GM12892 (cell line): Measurements from ENCODE around the gene ZBTB6.

Experiments used
- POLR2A ChIP-seq: IDR thresholded peaks from 2 replicates; pipeline ENCODE4 v1.6.1; 2011; ENCODE audit warnings: low read depth, low read length, control low read depth
- POLR2AphosphoS5 ChIP-seq: IDR thresholded peaks from 2 replicates; pipeline ENCODE4 v1.6.1; 2011; ENCODE audit warnings: low read depth, low read length, control low read depth
- TAF1 ChIP-seq: IDR thresholded peaks from 2 replicates; pipeline ENCODE4 v1.6.1; 2011; ENCODE audit warnings: low read depth, mild to moderate bottlenecking, control low read depth, low read length, borderline replicate concordance

- TF ChIP-seq POLR2A (no peak), POLR2AphosphoS5 (no peak), TAF1 (no peak)
Measured at GRCh38 chr9:122865300-122865699, 47.8 kb downstream of the ZBTB6 start.
